HG02759 (cell line): ENCODE measurements around the gene CFAP299.

Experiments
- ATAC-seq: cut with Tn5 transposase; IDR thresholded peaks from one replicate; pipeline ENCODE4 v1.9.1; 2021; ENCODE audit warnings: mild to moderate bottlenecking, moderate library complexity; ENCODE audit not compliant: unreplicated experiment

CFAP299 gene

DNA sequence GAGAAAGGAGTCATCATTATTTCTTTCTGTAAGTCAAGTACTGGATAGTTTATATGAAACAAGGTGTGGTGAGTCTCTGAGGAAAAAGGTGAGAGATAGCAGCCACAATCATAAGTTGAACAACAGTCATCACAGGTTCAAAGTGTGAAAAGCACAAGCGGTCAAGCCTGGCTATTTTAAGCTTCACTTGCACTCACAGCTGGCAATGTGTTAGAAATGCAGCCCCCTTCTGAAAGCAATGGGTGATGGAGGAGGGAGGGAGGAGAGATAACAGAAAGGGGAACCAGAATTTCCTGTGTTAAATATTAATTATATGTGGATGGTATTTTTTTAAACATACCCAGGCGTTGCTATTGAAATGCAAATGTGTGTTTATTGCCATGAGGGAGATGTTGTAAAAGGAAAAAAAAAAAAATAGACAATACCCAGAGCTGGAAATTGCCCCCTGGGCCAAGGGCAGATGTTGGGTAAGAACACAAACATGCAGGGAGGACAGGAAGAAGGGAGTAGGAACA, 668.1 kb downstream of the CFAP299 start:
- ATAC-seq, result peak; percentile 100

DNA sequence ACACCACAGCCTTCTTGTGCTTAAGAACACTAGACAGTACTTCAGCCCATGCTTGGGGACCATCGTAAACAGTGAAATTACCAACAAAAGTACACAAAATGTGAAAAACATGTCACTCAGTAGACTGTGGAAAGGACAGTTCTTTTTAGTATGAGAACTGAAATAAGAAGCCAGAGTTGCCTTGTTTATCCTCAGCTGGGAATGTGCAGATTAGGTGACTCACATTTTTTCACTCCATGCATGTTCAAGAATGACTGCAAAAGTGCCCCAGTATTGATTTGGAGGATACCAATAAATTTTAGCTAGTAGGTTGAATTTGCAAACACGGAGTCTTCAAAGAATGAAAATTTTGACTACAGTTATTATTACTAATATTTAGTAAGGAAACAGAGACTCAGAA, 671.9 kb downstream of the CFAP299 start:
- ATAC-seq, result no peak
